Natural killer cell (primary cell): Measurements from ENCODE around the gene C1orf21. TPM values are rescaled to one million over a fixed set of nuclear protein-coding genes. Genes with fewer than 3 reads are reported as not detected.

Experiments
- ATAC-seq, 3 donors: fragments of 150-1000 bp in 2 of 3; fragments of 200-7000 bp in 1 of 3; cut with Tn5 transposase; 1 replicate in 1 of 3; 2 replicates in 2 of 3; pipeline ENCODE4 v1.10.0; 2021; ENCODE audit warnings: mild to moderate bottlenecking in 2 of 3, moderate library complexity in 2 of 3
- DNase-seq, 2 donors: peaks; one replicate each; pipeline versions ENCODE4 v3.0.0 to v3.0.0-alpha.2; 2013 to 2021; ENCODE audit warnings: mixed read lengths in 1 of 2
- H3K27ac ChIP-seq: one replicate; pipeline ENCODE4 v1.5.1; 2013; ENCODE audit warnings: mild to moderate bottlenecking, low read length
- H3K27me3 ChIP-seq: one replicate; pipeline ENCODE4 v1.6.1; 2013; ENCODE audit warnings: low read length; ENCODE audit not compliant: control insufficient read depth, insufficient read depth
- H3K36me3 ChIP-seq: one replicate; pipeline ENCODE4 v1.6.1; 2013; ENCODE audit warnings: low read length; ENCODE audit not compliant: control insufficient read depth, insufficient read depth
- H3K4me1 ChIP-seq: one replicate; pipeline ENCODE4 v1.6.1; 2013; ENCODE audit warnings: low read length; ENCODE audit not compliant: control insufficient read depth, insufficient read depth
- H3K4me3 ChIP-seq: one replicate; pipeline ENCODE4 v1.5.1; 2013; ENCODE audit warnings: low read length
- H3K9me3 ChIP-seq: one replicate; pipeline ENCODE4 v1.6.1; 2013; ENCODE audit warnings: low read length; ENCODE audit not compliant: control insufficient read depth, insufficient read depth
- H3K27ac Mint-ChIP-seq, 2 donors: one replicate each; pipeline ENCODE4 v1.8.0; 2022; ENCODE audit warnings: mild to moderate bottlenecking in 2 of 2, mixed read lengths in 2 of 2, moderate library complexity in 1 of 2
- H3K27me3 Mint-ChIP-seq, 2 donors: one replicate each; pipeline ENCODE4 v1.8.0; 2022; ENCODE audit warnings: low read depth in 2 of 2, mixed read lengths in 2 of 2
- H3K36me3 Mint-ChIP-seq: one replicate; pipeline ENCODE4 v1.8.0; 2022; ENCODE audit warnings: mixed read lengths
- H3K4me1 Mint-ChIP-seq, 2 donors: one replicate each; pipeline ENCODE4 v1.8.0; 2022; ENCODE audit warnings: mixed read lengths in 2 of 2
- H3K4me3 Mint-ChIP-seq: one replicate; pipeline ENCODE4 v1.8.0; 2022; ENCODE audit warnings: mild to moderate bottlenecking, moderate library complexity, mixed read lengths
- H3K9me3 Mint-ChIP-seq, 2 donors: one replicate each; pipeline ENCODE4 v1.8.0; 2022; ENCODE audit warnings: mixed read lengths in 2 of 2
- WGBS: methylation state at CpG from one replicate; pipeline ENCODE4 v1.1.7; 2013; ENCODE audit warnings: missing lambda C conversion rate; ENCODE audit not compliant: insufficient coverage; 5-methylcytosine and 5-hydroxymethylcytosine counted together
- intact Hi-C: fragments of 100-400 bp; cut with micrococcal nuclease; formaldehyde crosslinking; loops from one replicate; pipeline ENCODE4 v1.14.2; 2022
- total RNA-seq, 4 donors: library from RNA; stranded (reverse); fragments of 120-200 nt in 1 of 4; gene quantifications; one replicate each; pipeline versions ENCODE4 v1.2.3 to v1.2.4, GENCODE V29; 2013 to 2022
- TF ChIP-seq, protein P1 (sequence below): fragments of 200-600 bp; IDR thresholded peaks from one replicate; pipeline ENCODE4 v1.8.0; 2022; ENCODE audit warnings: antibody characterized with exemption

Gene C1orf21
- total RNA-seq, 3 donors from 2014 or later (not counting 1 experiment from before 2014, with no cell fraction given), result 84.3 to 111 (median 88.3) TPM

DNA sequence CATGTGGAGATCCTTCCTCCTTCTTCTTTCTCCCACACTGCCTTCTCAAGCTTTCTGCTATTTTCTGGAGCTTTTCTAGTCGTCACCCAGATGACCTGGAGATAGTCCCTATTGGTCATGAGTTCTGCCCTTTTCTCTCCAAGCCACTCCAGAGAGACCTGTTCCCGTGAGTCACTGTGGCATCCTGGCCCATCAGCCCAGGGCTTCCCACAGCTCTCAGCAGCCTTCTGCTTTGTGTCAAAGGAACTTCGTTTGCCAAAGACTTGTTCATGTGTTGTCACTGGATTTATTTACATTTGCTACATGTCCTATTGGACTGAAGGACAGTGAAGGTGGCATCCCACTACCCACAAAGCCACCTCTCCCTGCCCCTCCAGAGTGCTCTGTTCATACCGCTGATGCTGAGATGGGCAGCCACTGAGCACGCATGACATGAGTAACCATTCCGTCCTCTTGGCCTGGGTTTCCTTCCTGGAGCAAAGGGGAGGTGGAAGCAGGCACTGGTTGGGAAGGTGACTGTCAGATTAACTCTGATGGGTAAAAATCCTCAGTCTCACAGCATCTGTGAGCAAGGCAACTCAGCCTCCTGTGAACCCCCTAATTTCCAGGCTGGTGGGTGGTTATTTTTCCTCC, 248.6 kb downstream of the C1orf21 start:
- Mint-ChIP-seq H3K36me3 (no peaks in the 10 kb centered on the region), H3K27me3 (no peaks in the 10 kb centered on the region), H3K9me3 (no peaks in the 10 kb centered on the region), H3K4me3 (no peak overlapping the region), H3K4me1 (peaks cover 7 to 11% of the 10 kb centered on the region in 2 donors), H3K27ac (no peak overlapping the region)
- Histone ChIP-seq H3K27ac (no peak overlapping the region), H3K36me3 (no peaks in the 10 kb centered on the region), H3K27me3 (no peaks in the 10 kb centered on the region), H3K4me1 (no peaks in the 10 kb centered on the region), H3K9me3 (no peaks in the 10 kb centered on the region), H3K4me3 (no peak overlapping the region)
- 79% methylated on average over 6 of the region's 6 CpGs for WGBS
- TF ChIP-seq, protein P1, sequence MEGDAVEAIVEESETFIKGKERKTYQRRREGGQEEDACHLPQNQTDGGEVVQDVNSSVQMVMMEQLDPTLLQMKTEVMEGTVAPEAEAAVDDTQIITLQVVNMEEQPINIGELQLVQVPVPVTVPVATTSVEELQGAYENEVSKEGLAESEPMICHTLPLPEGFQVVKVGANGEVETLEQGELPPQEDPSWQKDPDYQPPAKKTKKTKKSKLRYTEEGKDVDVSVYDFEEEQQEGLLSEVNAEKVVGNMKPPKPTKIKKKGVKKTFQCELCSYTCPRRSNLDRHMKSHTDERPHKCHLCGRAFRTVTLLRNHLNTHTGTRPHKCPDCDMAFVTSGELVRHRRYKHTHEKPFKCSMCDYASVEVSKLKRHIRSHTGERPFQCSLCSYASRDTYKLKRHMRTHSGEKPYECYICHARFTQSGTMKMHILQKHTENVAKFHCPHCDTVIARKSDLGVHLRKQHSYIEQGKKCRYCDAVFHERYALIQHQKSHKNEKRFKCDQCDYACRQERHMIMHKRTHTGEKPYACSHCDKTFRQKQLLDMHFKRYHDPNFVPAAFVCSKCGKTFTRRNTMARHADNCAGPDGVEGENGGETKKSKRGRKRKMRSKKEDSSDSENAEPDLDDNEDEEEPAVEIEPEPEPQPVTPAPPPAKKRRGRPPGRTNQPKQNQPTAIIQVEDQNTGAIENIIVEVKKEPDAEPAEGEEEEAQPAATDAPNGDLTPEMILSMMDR, result no peak
- DNase-seq, result no peak
- intact Hi-C loops, result no loop called here
- ATAC-seq, result no peak

DNA sequence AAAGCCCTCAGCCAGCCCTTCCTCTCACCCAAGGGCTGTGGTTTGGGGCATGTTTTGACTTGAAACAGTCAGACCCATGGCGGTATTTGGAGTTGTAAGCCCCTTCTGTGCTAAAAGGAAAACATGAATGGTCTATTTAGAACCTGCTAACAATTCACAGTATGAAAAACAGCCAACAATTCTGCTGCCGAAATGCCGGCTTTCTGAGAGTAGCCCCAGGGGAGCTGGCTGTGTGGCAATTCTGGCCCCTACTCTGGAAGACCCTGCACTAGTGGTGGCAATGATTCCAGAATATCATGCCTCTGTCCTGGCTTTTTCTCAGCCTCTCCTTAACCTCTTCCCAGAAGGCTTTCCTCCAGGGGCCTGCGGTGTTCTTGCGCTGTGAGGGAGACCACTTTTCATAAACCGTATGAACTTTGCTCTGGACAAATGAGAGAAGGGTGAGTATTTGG, 249.2 kb downstream of the C1orf21 start:
- Histone ChIP-seq H3K4me1 (no peaks in the 10 kb centered on the region), H3K9me3 (no peaks in the 10 kb centered on the region), H3K27me3 (no peaks in the 10 kb centered on the region), H3K4me3 (no peak overlapping the region), H3K36me3 (no peaks in the 10 kb centered on the region), H3K27ac (no peak overlapping the region)
- Mint-ChIP-seq H3K9me3 (no peaks in the 10 kb centered on the region), H3K4me3 (no peak overlapping the region), H3K4me1 (peaks cover 7 to 11% of the 10 kb centered on the region in 2 donors), H3K27me3 (no peaks in the 10 kb centered on the region), H3K27ac (no peak overlapping the region), H3K36me3 (no peaks in the 10 kb centered on the region)
- DNase-seq, result no peak
- intact Hi-C loops, result no loop called here
- TF ChIP-seq, protein P1, result no peak
- no peak for ATAC-seq
- 92% methylated on average over 5 of the region's 6 CpGs for WGBS

DNA sequence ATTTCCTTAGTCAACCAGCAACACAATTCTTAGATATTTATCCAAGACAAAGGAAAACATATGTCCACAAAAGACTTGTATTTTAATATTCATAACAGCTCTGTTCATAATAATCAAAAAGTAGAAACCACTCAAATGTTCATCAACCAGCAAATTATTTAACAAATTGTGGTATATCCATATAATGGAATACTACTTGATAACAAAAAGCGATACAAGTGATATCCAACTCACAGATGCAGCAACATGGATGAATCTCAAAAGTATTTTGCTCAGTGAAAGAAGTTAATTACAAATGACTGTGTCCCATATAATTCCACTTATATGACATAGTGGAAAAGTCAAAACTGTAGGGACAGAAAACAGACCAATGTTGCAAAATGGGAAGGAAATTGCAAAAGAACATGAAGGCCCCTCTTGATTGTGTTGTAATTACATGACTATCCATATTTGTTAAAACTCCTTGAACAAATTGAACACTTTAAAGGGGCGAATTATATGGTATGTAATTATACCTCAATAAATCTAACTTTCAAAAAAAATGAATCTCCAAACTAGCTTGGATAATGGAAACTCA, 250.9 kb downstream of the C1orf21 start:
- Mint-ChIP-seq H3K27ac (no peak overlapping the region), H3K9me3 (no peaks in the 10 kb centered on the region)
- TF ChIP-seq, protein P1, result no peak

More for the DNA sequence above, 250.9 kb downstream of the C1orf21 start:
- Mint-ChIP-seq H3K36me3 (no peaks in the 10 kb centered on the region), H3K4me3 (no peak overlapping the region), H3K4me1 (peaks cover 6 to 7% of the 10 kb centered on the region in 2 donors), H3K27me3 (no peaks in the 10 kb centered on the region)
- WGBS, result no CpG with 5 or more reads among the region's 2 CpGs
- Histone ChIP-seq H3K27me3 (no peaks in the 10 kb centered on the region), H3K9me3 (no peaks in the 10 kb centered on the region), H3K4me1 (no peaks in the 10 kb centered on the region), H3K27ac (no peak overlapping the region), H3K4me3 (no peak overlapping the region), H3K36me3 (no peaks in the 10 kb centered on the region)
- DNase-seq, result no peak
- intact Hi-C loops, result no loop called here
- no peak for ATAC-seq
